ENCODE data around the gene UTS2.

UTS2 gene

DNA sequence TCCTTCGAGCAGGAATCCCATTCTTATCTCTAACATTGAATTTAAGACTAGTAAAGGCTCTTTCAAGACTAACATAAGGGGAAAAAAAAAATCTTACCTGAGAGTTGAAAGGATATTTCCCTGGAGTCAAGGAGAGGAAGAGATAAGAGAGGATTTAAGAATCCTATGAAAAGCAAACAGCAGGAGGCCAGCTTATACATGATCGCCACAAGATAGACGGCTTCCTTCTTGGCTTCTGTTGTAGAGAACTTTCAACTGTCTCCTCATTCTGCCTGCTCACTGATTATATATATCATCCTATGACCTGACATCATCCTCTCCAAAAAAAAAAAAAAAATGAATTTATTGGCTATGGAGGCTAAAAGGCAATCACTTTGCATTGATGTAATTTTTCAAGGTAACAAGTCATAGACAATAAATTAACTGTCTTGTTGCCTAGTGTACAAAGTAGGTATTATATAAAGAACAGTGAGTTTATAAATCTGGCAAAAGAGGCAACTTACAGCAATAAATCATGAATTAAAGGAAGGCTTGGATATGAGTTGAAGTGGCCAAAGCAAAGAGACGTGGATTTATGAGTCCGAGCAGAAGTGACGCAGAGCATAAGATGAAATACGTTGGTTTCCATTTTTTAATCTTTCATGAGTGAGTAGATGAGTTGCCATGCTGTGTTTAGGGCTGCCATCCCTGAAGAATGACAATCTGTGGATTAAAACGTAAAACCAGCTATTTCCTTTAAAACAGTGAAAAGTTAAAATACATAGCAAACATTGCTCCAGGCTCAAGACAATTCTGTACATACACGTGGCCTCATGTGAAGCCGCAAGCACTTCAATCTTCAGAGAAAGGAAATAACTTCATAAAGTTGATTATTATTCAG lies at the start of gene UTS2:
UTS2 (minus strand) TSS at position 262 of the 880 bp plus-strand sequence; CDS start at position 200, 62 bp downstream.
- DNase-seq (ENCODE audit: low spot score): no peak

DNA sequence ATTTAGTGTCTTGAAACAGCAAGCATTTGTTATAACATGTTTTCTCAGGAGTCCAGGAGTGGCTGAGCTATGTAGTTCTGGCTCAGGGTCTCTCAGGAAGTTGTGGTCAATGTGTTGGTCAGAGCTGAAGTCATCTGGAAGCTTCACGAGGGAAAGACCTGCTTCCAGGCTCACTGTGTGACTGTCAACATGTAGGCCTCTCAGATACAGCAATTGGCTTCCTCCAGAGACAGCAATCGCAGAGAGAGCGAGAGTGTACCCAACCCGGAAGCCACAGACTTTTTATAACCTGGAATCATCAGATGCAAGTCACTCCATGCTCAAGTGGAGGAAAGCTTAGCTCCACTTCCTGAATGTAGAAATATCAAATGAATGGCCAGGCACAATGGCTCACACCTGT lies 46.9 kb upstream of the UTS2 start:
- no peak for DNase-seq (ENCODE audit: low spot score)

GRCh38 chr1:7898962-7899361 lies 46.1 kb upstream of the UTS2 start:
- no peak for DNase-seq (ENCODE audit: low spot score)

DNA sequence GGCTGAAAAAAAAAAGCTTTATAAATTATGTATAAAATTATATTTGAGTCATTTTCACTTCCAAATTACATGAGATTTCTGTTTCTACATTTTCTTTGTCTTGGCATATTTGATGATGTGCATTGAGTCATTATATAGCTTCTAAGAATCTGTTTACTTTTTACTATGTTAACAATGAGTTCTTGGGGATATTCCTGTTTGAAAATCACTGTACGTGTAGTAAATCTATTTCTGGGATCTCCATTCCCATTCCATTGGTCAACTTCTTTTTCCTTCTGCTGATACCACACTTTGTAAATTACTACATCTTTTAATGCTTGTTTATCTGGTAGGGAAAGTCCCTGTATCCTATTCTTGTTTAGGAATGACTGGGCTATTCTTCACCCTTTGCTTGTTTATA lies 44.1 kb upstream of the UTS2 start:
- no peak for DNase-seq (ENCODE audit: low spot score)

- no peak for DNase-seq (ENCODE audit: low spot score)
Observed at GRCh38 chr1:7893529-7894180, 40.8 kb upstream of the UTS2 start.

- no peak for DNase-seq (ENCODE audit: low spot score)
Observed at GRCh38 chr1:7891804-7892203, 38.9 kb upstream of the UTS2 start.

- DNase-seq (ENCODE audit: low spot score): no peak
Observed at GRCh38 chr1:7890853-7891252, 38.0 kb upstream of the UTS2 start.

DNA sequence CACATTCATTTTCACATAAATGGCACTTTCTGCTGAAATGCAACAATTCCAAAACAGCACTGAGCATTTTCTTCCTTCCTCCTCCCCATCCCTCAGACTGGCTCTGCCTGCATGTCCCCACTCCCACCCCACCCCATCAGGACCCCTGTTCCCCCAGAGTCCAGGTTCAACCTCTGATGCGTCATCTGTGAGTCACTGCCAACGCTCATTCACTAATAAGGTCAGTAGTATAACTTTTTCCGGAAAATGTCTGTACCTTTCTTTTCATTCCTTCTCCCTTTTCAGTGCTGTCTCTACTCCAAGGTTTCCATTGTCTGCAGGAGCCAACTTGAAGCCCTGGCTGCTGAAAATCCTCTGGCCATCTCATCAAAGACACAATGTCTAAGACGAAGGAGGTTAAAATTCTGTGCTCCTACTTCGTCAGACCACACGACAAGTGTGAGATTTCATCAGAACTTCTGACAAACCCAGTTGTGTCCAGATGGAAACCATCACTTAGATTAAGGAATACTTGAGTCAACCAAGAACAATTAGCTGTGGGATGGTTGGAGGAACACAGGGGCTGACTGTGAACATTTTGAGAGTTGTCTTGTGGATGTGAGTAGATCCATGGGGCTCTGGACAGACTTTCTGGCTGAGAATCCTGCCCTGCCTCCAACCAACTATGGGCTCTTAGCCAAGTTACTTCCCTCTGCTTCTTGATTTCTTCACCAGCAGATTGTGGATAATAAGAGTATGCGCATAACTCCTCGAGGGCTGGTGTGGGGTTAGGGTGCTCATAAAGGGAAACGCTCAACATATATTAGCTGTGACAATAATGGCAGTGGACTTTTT lies 35.6 kb upstream of the UTS2 start:
- DNase-seq (ENCODE audit: low spot score): no peak

- no peak for DNase-seq (ENCODE audit: low spot score)
Observed at GRCh38 chr1:7886405-7886745, 33.5 kb upstream of the UTS2 start.

GRCh38 chr1:7885513-7886404 lies 32.9 kb upstream of the UTS2 start:
- no peak for DNase-seq (ENCODE audit: low spot score)

GRCh38 chr1:7884757-7885156 lies 31.9 kb upstream of the UTS2 start:
- DNase-seq (ENCODE audit: low spot score): no peak

GRCh38 chr1:7879228-7879627 lies 26.4 kb upstream of the UTS2 start:
- no peak for DNase-seq (ENCODE audit: low spot score)

DNA sequence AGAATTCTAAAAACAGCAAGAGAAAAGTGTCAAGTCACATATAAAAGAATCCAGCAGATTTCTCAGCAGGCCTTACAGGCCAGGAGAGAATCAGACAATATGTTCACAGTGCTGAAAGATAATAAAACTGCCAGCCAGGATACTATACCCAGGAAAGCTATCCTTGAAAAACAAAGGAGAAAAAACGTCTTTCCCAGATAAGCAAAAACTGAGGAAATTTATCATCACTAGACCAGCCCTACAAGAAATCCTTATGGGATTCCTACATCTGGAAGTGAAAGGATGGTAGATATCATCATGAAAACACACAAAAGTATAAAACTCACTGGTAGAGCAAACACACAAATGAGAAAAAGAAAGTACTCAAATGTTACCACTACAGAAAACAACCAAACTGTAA lies 25.2 kb upstream of the UTS2 start:
- no peak for DNase-seq (ENCODE audit: low spot score)

DNA sequence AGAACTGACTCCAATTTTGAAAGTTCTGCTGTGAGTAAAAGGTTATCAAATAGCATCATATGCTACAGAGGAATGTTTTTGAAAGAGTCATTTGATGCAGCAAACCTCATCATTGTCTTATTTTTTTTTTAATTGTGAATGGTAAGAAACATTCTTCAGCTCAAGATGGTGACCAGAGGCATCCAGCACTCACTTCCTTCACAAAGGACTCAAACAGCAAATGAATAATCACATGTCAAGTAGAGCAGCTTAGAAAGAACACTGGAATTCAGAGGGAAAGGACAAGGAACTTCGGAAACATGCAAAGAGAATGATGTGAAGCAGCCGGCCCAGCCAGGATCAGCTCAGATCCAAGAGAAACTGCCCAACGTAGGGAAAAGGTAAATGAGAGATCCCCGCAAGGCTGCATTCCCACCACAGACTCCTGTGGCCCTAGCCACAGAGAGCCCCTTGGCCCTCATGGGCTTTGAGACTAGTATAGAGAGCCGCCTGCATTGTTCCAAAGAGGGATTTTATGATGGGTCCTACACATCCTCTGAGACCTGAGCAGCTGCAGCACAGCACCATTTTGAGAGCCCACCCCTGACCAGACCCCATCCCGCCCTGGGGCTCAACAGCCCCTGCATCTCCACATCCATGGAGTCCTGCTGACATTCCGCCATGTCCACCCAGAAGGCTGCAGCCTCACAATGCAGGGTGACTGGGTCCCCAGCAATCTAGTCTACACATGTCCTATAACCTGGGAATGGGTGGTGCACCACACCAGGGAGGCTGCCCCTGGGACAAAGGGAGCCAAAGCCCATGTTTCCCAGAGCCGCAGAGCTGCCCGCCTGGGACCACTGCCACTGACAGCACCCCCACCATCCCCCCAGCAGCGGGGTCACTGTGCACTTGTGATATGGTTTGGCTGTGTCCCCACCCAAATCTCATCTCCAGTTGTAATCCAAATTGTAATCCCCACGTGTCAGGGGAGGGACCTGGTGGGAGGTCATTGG lies 21.2 kb upstream of the UTS2 start:
- no peak for DNase-seq (ENCODE audit: low spot score)

GRCh38 chr1:7871136-7871535 lies 18.3 kb upstream of the UTS2 start:
- DNase-seq (ENCODE audit: low spot score): no peak

GRCh38 chr1:7869136-7869920 lies 16.5 kb upstream of the UTS2 start:
- no peak for DNase-seq (ENCODE audit: low spot score)

GRCh38 chr1:7868070-7868780 lies 15.4 kb upstream of the UTS2 start:
- no peak for DNase-seq (ENCODE audit: low spot score)

DNA sequence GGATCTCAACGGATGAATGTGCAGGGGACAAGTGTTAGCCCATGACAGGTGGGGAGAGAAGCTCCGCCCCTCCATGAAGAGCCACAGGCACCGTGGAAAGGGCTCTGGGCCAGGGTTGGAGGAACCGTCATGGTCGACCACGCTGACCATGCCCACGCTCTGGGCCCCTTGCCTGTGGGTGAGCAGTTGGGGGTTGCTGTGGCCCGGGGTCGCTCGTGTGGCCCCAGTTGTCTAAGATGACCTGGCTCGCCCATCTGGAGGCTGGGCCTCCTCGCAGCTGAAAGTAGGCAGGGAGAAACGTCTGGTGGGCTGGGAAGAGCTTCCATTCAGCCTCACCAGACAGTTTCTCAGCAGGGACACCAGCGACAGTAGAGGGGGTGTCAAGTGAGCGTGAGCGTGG lies 13.1 kb upstream of the UTS2 start:
- no peak for DNase-seq (ENCODE audit: low spot score)

GRCh38 chr1:7863756-7864328 lies 11.0 kb upstream of the UTS2 start:
- DNase-seq (ENCODE audit: low spot score): no peak

Data from CD4-positive, alpha-beta T cell treated with Interleukin-15 for 4 hours (primary cell).